Mesangial cell (primary cell): Measurements from ENCODE around the gene POU6F1. TPM values are rescaled to one million over a fixed set of nuclear protein-coding genes. Genes with fewer than 3 reads are reported as not detected.

Experiments
- total RNA-seq: library from RNA; depleted of rRNA; stranded (reverse); fragments of >200 nt; gene quantifications from 2 replicates; pipeline ENCODE4 v1.2.3, GENCODE V29; 2015

The POU6F1 gene, protein sequence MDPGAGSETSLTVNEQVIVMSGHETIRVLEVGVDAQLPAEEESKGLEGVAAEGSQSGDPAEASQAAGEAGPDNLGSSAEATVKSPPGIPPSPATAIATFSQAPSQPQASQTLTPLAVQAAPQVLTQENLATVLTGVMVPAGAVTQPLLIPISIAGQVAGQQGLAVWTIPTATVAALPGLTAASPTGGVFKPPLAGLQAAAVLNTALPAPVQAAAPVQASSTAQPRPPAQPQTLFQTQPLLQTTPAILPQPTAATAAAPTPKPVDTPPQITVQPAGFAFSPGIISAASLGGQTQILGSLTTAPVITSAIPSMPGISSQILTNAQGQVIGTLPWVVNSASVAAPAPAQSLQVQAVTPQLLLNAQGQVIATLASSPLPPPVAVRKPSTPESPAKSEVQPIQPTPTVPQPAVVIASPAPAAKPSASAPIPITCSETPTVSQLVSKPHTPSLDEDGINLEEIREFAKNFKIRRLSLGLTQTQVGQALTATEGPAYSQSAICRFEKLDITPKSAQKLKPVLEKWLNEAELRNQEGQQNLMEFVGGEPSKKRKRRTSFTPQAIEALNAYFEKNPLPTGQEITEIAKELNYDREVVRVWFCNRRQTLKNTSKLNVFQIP
- 6.5 and 8.5 TPM in 2 replicates for total RNA-seq

DNA sequence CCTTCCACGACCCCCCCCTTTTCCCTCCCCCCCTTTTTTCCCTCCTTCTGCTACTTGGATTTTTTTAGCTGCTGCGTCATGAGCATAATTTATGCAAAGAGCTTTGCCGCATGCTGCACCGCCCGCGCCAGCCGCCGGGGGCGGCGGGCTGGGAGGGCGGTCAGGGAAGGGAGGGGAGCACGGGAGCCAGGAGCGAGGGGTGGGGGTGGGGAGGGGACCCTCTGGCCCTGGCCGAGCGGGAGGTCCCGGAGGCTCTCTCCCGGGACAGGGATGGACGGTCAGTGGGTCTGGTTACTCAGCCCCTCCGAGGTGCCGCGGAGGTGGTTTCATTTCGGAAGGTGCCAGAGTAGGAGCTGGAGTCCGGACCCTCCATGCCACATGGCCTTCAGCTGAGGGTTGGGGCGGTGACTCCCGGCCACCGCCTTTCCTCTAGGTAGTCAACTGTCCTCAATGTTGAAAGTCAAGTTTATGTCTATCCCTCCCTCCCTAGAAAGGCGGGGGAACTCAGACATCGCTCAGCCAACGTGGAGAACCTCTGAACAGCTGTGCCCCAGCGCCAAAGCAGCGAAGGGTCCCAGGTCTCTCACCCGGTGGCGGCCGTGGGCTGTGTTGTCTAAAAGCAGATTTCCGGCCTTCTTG lies at the start of gene POU6F1:
Gene POU6F1 (minus strand): TSS at position 95 of the 639 bp plus-strand sequence. CDS start 11,226 bp downstream, outside the sequence.

DNA sequence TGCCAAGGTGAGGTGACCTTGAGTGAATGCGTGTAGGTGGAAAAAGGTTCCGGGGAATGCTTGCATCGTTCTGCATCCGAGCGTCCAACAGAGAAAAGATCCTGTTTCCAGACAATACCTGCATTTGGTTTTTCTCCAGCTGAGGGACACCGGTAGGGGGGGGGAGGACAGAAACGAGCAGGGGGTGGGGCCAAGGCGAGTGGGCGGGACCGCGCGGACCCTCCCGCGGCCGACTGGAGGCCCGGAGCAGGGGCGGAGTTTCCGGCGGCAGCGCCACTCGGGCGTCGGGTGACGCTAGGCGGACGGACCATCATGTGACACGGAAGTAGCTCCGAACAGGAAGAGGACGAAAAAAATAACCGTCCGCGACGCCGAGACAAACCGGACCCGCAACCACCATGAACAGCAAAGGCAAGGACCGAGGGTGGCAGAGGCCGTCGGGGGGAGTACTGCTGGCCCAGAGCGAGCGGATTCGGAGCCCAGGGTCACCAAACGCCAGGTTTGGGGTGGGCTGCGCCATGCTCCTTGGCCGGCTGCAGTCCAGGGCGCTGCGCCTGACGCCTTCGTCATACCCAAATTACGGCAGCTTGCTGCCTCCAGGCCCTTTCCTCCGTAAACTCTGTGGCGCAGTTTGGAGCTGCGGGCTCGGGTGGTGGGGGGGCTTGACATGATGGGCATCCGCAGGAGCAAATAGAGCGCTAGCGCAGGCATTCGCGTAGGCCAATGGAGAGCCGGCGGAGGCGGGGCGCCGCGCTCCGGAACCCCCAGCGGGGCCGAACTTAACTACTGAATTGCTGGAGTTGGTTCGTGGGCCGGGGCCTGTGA lies 20.9 kb upstream of the POU6F1 start, which contains the start of gene DAZAP2:
Gene DAZAP2 (plus strand): TSS at position 317 of the 825 bp plus-strand sequence. CDS start 82 bp downstream, at position 399.

DNA sequence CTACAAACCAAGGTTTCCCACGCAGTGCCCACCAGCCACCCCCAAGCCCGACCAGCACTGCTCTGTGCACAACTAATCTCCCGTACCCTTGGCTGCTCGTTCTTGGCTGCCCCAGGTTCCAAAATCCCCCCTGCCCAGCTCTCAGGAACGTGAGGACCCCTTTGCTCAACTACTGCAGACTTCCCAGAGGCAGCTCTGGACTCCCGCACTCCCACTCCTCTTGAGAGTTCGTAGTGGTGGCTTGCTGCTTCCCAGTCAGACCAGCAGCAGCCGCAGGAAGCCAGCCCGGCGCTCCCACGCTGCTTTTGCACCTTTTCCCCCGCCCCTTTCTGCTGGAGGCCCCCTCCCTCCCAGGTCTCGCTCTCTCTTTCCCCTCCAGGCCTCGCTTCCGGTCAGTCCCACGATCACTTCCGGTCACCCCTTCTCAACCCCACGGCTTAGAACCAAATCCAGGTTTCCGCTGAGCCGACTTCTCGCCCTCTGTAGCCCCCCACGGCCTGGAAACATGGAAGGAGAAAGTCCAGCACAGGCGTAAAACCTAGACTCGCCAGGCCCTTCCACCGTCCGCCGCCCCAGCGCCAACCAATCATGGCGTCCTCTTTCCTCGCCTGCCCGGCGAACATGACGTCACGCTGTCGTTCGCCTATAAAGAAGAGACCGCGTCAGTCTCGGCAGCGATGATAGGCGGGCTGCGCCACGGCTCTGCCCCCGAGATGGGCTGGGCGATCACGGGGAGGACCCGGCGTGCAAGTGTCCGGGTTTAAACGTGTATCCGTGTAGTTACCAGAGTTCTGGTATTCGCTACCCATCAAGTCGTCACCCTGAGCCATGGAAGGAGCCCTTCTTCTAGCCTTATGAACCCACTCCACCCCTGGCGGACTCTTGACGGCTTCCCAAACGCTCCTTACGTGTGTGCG lies 45.1 kb downstream of the POU6F1 start, which contains the start of gene TFCP2:
Gene TFCP2 (minus strand): TSS at position 621 of the 917 bp plus-strand sequence. CDS start 713 bp downstream, outside the sequence.

Other genes starting within 250 kb of the POU6F1 start
- gene SLC11A2, start 191.7 kb downstream of the POU6F1 start, total RNA-seq, result 19.9 and 30.3 TPM in 2 replicates
- 20.4 and 39.9 TPM in 2 replicates for gene LETMD1, start 169.7 kb downstream of the POU6F1 start, total RNA-seq
- gene CSRNP2, start 134.5 kb downstream of the POU6F1 start, total RNA-seq, result 19.5 and 20.9 TPM in 2 replicates
- 8.2 and 8.5 TPM in 2 replicates for gene TFCP2, start 44.9 kb downstream of the POU6F1 start, total RNA-seq
- gene DAZAP2, start 20.8 kb upstream of the POU6F1 start, total RNA-seq, result 242 and 371 TPM in 2 replicates
- 24.0 and 25.9 TPM in 2 replicates for gene SMAGP, start 52.4 kb upstream of the POU6F1 start, total RNA-seq
- gene BIN2, start 106.1 kb upstream of the POU6F1 start, total RNA-seq, result not detected in 2 replicates
- not detected in 2 replicates for gene CELA1, start 128.6 kb upstream of the POU6F1 start, total RNA-seq
- 23.6 and 57.5 TPM in 2 replicates for gene GALNT6, start 173.3 kb upstream of the POU6F1 start, total RNA-seq
- gene SLC4A8, start 206.8 kb upstream of the POU6F1 start, total RNA-seq, result 1.1 and 1.3 TPM in 2 replicates